ENCODE data around the gene TBC1D5. TPM values are rescaled to one million over a fixed set of nuclear protein-coding genes. Genes with fewer than 3 reads are reported as not detected.
"Not testable (repeated sequence)": the region's sequence is repeated elsewhere in the genome, so short reads cannot be mapped to it uniquely, and the experiment has no call there.

Gene TBC1D5
- polyA plus RNA-seq, 3 donors: 49.9 to 51.9 (median 51.5) TPM

GRCh38 chr3:17402442-17402841, 340.0 kb downstream of the TBC1D5 start:
- no peak for DNase-seq (ENCODE audit: extremely low read depth in 1 of 11, low read depth in 9 of 11, low spot score in 4 of 11)

DNA sequence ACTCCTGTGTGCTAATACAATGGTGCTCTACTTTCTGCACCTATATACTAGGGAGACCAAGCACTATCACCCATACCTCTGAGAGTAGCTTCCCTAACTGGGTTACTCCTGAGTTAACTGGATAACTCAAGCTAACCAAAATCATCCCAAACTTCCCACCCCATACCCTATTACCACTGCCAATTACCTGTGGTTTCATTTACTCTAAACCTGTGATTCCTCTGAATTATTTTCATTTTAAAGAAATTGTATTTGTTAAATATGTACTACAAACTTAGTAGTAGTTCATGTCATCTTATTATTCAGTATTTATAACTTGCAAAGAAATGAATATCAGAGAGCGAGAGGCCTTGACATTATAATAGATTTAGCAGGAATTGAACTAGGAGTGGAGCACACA, 340.5 kb downstream of the TBC1D5 start:
- no peak for DNase-seq (ENCODE audit: extremely low read depth in 1 of 11, low read depth in 9 of 11, low spot score in 4 of 11)

- no peak for DNase-seq (ENCODE audit: extremely low read depth in 1 of 11, low read depth in 9 of 11, low spot score in 4 of 11)
Observed at GRCh38 chr3:17399586-17399985, 342.8 kb downstream of the TBC1D5 start.

DNA sequence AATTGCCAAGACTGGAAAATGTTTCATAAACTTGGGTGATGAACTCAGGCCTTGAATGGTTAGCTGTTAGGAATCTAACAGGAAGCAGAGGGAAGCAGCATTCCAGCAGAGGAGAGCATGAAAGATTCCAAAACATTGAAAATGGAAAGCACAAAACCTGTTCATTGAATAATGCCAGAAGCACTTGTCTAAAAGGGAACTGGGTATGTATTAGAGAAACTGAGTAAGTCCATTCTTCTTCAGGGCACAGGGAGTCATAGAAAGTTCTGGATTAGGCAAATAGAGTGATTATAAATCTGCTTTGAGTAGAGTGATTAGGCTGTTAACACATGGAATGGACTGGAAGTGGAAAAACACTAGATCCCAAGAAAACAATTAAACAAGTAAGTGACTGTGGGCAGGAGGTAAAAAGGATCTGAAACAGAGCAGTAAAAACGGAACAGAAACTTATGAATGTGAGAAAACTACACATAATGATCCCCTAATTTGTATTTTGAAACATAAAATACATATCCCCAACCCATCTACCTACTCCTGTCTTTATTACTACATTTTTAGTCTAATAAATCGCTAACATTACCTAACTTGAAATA, 343.4 kb downstream of the TBC1D5 start:
- no peak for DNase-seq (ENCODE audit: extremely low read depth in 1 of 11, low read depth in 9 of 11, low spot score in 4 of 11)

DNA sequence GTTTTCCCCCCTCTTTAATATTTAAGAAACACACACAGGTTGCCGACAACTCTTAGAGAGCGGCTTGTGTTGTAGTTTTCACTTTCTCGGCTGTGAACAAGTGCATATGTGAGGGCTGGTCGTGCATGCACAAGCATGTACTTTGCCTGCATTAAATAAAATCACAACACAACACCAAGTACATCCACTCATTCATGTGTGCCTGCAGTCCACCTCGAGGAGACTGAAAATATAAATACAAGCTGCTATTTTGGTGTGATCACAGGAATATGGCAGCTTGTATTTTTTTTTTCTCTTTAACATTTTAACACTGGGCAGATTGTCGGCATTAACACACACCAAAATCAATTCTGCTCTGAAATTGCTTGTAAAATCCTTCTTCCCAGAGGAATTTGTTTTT, 346.4 kb downstream of the TBC1D5 start:
- no peak for DNase-seq (ENCODE audit: extremely low read depth in 1 of 11, low read depth in 9 of 11, low spot score in 4 of 11)

DNA sequence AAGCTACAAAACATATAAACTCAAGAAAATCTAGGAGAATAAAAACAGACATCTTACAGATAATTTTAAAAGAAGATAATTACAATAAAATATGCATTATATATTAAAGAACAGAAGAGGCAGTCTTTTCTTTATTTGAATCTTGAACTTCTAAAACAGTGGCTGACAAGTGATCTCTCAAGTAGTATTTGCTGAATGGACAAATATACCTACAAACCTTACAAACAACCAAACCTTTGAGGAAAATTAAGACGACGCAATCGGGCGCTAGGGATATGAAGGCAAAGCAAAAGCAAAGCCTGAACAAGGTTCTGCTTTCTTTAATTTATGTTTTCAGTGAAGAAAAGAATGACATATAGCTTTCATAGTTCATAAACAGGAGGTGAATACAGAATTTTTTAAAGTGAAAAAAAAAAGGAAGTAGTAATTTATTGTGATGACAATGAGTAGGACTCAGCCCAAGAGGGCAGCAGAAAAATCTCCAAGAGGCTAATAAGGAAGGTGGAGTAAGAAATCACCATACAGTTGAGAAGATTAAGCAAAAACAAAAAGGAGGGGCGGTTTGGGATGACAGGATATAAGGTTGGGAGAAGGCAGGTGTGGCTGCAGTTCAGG, 347.8 kb downstream of the TBC1D5 start:
- DNase-seq (ENCODE audit: extremely low read depth in 1 of 11, low read depth in 9 of 11, low spot score in 4 of 11): no peak

- not testable (repeated sequence) for DNase-seq (ENCODE audit: extremely low read depth in 1 of 11, low read depth in 9 of 11, low spot score in 4 of 11)
Observed at GRCh38 chr3:17392516-17392915, 349.9 kb downstream of the TBC1D5 start.

DNA sequence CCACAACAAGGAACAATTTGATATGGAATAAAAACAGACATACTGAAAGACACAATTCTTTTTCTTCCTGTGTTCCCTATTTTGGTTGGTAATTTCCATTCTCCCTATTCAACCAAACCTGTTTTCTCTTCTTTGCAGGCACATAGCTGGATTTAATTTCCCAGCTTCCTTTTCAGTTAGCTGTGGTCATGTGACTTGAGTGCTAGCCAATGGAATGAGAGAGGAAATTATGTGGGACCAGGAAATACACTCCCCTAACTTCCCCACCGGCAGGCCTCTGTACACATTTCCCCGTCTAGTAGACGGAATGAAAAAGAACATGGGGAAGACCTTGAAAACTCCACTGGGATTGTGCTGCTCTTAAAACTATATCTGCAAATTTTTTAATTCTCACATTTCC, 351.6 kb downstream of the TBC1D5 start:
- no peak for DNase-seq (ENCODE audit: extremely low read depth in 1 of 11, low read depth in 9 of 11, low spot score in 4 of 11)

DNA sequence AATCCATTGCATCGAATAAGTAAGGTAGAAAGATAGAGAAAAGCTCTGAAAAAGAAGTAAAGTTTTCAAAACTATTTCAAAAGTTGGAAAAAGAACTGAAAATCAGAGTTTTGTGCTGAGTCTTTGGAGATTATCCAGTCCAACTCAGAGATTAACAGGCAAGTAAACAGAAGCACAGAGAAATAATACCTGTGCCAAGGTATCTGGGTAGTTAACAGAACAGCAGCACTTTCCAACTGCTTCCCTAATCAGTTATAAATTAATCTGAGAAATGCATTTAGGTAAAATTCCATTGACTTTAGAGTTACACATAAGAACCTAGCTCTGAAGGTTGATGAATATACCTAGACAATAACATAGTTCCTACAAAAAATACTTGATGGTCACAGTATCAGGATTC, 355.3 kb downstream of the TBC1D5 start:
- DNase-seq (ENCODE audit: extremely low read depth in 1 of 11, low read depth in 9 of 11, low spot score in 4 of 11): no peak

GRCh38 chr3:17386432-17386831, 356.0 kb downstream of the TBC1D5 start:
- DNase-seq (ENCODE audit: extremely low read depth in 1 of 11, low read depth in 9 of 11, low spot score in 4 of 11): no peak

DNA sequence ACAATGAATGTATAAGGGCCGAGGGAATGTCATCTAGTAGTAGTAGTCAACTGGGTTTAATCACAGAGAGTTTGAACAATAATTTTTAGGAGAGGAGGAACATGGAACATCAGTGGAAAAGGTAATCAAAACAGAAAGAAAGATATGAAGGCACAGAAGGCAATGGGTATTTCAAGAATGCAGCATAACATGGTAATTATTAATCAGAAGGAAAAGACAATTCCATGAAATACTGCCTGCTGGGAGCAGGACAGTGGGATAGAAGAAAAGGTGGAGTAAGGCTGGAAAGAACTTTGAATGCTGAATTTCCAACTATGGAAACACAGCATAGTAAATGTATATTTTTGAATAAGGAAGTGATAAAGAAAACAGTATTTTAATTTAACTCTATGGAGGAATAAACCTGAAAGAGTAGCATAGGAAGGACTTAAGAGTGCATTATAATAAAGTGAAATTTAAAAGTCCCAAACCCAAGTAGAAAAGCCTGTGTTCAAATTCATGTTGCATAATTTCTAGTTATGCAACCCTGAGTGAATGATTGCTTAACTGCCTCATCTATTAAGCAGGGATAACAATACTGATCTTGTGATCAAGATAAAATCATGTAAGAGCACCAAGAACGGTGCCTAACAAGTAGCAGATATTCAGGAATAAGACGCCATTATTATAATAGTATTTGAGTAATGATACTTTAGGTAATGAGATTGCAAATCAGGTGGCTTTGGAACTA, 357.7 kb downstream of the TBC1D5 start:
- no peak for DNase-seq (ENCODE audit: extremely low read depth in 1 of 11, low read depth in 9 of 11, low spot score in 4 of 11)

DNA sequence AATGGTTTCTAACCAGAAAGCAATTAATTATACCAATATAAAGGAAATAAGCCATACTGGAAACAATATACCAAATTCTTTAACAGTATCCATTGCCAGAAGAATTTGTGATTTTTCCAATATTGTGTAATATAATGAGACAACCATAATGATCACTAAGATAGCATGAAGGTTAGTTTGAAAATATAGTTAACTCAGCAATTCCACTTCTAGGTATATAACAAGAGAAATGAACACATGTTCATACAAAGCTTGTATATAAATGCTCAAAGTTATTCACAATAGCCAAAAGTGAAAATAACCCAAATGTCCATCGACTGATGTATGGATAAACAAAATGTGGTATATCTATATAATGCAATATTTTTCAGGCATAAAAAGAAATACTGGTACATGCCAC, 369.1 kb downstream of the TBC1D5 start:
- no peak for DNase-seq (ENCODE audit: extremely low read depth in 1 of 11, low read depth in 9 of 11, low spot score in 4 of 11)

DNA sequence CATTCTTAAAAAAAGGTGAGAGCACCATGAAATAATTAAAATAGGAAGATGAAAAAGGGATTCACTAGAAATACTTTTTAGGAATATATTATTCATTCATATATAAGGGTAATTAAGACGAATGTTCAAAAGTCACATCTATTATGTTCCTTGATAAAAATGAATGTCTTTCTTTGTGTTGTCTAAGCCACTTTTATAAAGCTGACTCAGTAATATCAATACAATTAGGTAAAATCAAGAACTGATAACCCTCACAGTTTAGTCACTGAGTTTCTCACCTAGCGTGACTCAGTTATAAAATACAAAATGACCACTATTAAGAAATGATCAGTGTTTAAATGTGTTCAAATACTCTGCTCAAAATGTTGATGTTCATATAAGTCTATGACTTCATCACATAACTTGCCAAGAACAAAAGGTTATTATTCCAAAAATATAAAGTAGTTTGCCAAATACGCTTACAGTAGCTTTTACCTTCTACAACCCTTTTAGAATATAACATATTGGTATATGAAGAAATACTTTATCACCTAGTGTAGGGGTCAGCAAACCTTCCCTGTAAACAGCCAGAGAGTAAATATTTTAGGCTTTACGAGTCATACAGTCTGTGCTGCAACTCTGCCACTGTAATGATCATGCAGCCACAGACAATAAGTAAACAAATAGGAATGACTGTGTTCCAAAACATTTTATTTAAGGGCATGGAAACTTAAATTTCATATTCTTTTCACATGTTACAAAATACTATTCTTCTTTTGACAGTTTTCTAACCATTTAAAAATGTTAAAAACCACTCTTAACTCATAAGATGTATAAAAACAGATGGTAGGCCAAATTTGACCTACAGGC, 369.8 kb downstream of the TBC1D5 start:
- no peak for DNase-seq (ENCODE audit: extremely low read depth in 1 of 11, low read depth in 9 of 11, low spot score in 4 of 11)

DNA sequence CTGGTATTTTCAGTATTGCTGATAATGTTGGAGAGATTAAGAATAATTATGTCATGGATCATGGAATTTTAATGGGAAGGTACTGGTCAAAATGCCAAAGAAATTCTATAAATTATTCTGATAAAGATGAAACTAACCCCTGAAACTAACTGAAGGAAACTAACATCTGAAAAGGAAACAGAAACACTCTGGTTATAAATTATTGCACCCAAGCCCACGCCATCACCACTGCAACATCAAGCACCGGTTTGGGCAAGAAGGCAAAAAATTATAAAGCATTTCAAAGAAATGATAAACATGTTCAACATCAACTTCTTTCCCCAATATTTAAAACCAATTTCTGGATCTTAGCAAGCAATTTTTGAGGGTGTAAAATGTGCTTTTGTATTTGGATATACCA, 372.5 kb downstream of the TBC1D5 start:
- no peak for DNase-seq (ENCODE audit: extremely low read depth in 1 of 11, low read depth in 9 of 11, low spot score in 4 of 11)

GRCh38 chr3:17367171-17367570, 375.3 kb downstream of the TBC1D5 start:
- DNase-seq (ENCODE audit: extremely low read depth in 1 of 11, low read depth in 9 of 11, low spot score in 4 of 11): no peak

GRCh38 chr3:17360991-17361390, 381.4 kb downstream of the TBC1D5 start:
- no peak for DNase-seq (ENCODE audit: extremely low read depth in 1 of 11, low read depth in 9 of 11, low spot score in 4 of 11)

- DNase-seq (ENCODE audit: extremely low read depth in 1 of 11, low read depth in 9 of 11, low spot score in 4 of 11): no peak
Observed at GRCh38 chr3:17359911-17360310, 382.5 kb downstream of the TBC1D5 start.

DNA sequence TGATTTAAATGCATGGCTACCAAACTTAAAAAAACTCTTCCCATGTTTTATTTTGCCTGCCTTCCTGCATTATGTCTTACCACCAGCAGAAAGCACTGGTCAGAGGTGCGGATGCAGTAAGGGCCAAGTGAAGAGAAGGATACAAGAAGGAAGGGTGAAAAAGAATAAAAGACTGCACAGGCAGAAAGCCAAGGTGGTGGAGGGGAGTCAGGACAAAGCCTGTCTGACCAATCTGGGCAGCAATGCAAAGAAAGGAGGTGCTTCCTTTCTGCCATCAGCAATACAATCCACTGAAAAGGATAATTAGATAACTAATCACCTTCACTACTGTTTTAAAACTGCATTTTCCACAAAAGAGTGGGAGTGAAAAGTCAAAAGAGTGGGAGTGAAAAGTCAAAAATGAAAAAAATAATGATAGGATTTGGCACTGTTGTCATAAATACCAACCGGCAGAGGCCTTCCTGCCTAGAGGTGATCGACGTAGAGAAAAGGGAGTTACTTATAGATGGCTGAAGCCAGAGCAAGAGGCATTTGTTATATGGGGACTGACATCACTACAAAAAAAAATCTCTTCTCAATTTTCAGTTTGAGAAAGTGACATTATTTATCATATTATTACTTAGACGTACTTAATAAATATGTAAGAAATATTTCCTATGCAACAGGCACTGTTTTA, 385.3 kb downstream of the TBC1D5 start:
- no peak for DNase-seq (ENCODE audit: extremely low read depth in 1 of 11, low read depth in 9 of 11, low spot score in 4 of 11)

- DNase-seq (ENCODE audit: extremely low read depth in 1 of 11, low read depth in 9 of 11, low spot score in 4 of 11): no peak
Observed at GRCh38 chr3:17356585-17356984, 385.8 kb downstream of the TBC1D5 start.
